Ovary (tissue), 3 donors: ENCODE measurements around the gene SGMS1.

Experiments used
- CTCF ChIP-seq, 3 donors: fragments of 450-650 bp in 2 of 3; fragments of 200-600 bp in 1 of 3; IDR thresholded peaks; one replicate each; pipeline versions ENCODE4 v1.5.1 to v1.8.0; 2016 to 2022; ENCODE audit warnings: antibody characterized with exemption in 3 of 3, mild to moderate bottlenecking in 1 of 3
- EP300 ChIP-seq: sonication (generic); formaldehyde crosslinking; IDR thresholded peaks from one replicate; pipeline ENCODE4 v1.6.1; 2017; ENCODE audit warnings: antibody characterized with exemption
- POLR2A ChIP-seq: fragments of 450-650 bp; IDR thresholded peaks from one replicate; pipeline ENCODE4 v1.6.1; 2017; ENCODE audit warnings: antibody characterized with exemption, mild to moderate bottlenecking, moderate library complexity
- donor health status: DM: no; HTN: no; CAD: no.

GRCh38 chr10:50420196-50420595 lies 203.6 kb downstream of the SGMS1 start:
- TF ChIP-seq CTCF (IDR thresholded peaks at IDR 0.05): no peak
- no peak for TF ChIP-seq POLR2A
- no peak for TF ChIP-seq EP300
